ENCODE data around the gene DYNLT1. TPM values are rescaled to one million over a fixed set of nuclear protein-coding genes. Genes with fewer than 3 reads are reported as not detected.

Gene DYNLT1
- total RNA-seq, 1 experiment from 2014 or later: 96.6 TPM

DNA sequence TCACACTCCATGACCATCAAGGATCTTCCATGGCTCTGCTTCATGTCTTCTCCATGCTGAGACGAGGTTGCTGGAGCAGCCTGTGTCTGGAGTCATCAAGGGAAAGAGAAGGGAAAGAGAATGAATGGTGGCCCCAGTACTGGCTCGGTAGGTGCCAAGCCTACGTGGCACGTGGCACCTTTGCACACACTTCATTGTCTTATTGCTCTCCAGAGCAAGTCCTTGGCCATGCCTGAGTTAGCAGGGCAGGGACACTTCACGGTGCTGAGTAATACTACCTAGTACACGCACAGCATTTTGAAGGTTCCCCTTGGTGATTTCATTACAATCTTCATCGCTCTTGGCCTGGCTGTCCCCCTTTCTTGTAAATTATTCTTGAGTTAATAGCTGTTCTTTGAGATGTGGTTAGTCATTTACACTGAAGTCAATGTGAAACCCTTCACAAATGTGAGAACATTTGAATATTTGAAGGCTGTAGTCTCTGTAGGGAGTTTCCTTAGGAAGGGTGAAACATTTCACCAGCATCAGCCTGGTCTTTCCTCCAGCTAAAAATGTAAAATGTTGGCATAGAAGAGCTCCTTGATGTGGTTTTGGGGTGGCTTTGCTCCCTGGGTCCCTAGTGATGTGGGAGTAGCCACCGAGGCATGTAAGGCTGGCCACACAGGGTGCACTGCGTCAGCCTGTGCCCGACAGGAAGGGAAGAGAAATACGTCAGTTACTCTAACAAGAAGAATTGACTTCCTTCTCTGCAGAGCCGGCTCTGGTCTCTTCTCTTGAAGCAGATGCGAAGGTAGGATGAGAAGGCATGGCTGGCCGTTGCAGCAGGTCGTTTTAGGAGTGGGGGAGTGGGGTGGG is 5.0 kb upstream of the DYNLT1 start, which contains the start of gene SYTL3:
TSS of gene SYTL3 (plus strand) at position 766 of the 855 bp plus-strand sequence. CDS start 13,215 bp downstream, outside the sequence.
- H3K4me3 ChIP-seq (ENCODE audit: low read depth, low read length): no peak within 1 kb of the TSS
- Mint-ChIP-seq H3K4me3 (ENCODE audit: unreplicated experiment) (no peak within 1 kb of the TSS), H3K27me3 (ENCODE audit: insufficient read depth, unreplicated experiment) (no peaks in the 10 kb centered on the region), H3K36me3 (ENCODE audit: insufficient read depth, unreplicated experiment) (peaks cover 12% of the 10 kb centered on the region), H3K4me1 (ENCODE audit: low read depth, unreplicated experiment) (peaks cover 17% of the 10 kb centered on the region), H3K27ac (ENCODE audit: unreplicated experiment) (no peak within 1 kb of the TSS), H3K9me3 (ENCODE audit: unreplicated experiment) (no peaks in the 10 kb centered on the region)
- POLR2A ChIA-PET: no interaction called here
- peaks cover 19% of the 10 kb centered on the region for H3K4me1 ChIP-seq
- no peaks in the 10 kb centered on the region for H3K27me3 ChIP-seq (replicated peaks; ENCODE audit: control insufficient read depth, insufficient read depth, low read length)
- no TSS peak for BruUV-seq (replicated peaks)
- no peaks in the 10 kb centered on the region for H3K9me3 ChIP-seq
- TF ChIP-seq, protein P1, sequence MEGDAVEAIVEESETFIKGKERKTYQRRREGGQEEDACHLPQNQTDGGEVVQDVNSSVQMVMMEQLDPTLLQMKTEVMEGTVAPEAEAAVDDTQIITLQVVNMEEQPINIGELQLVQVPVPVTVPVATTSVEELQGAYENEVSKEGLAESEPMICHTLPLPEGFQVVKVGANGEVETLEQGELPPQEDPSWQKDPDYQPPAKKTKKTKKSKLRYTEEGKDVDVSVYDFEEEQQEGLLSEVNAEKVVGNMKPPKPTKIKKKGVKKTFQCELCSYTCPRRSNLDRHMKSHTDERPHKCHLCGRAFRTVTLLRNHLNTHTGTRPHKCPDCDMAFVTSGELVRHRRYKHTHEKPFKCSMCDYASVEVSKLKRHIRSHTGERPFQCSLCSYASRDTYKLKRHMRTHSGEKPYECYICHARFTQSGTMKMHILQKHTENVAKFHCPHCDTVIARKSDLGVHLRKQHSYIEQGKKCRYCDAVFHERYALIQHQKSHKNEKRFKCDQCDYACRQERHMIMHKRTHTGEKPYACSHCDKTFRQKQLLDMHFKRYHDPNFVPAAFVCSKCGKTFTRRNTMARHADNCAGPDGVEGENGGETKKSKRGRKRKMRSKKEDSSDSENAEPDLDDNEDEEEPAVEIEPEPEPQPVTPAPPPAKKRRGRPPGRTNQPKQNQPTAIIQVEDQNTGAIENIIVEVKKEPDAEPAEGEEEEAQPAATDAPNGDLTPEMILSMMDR (IDR thresholded peaks at IDR 0.05; ENCODE audit: insufficient read depth in 1 of 2, low read depth in 1 of 2, low read length in 1 of 2, severe bottlenecking in 1 of 2, unreplicated experiment in 1 of 2): no peak
- intact Hi-C loops (cut with micrococcal nuclease; ENCODE audit: unreplicated experiment): no loop called here
- no peak for DNase-seq
- H3K36me3 ChIP-seq (ENCODE audit: control insufficient read depth, insufficient read depth, low read length): no peaks in the 10 kb centered on the region
- CTCF ChIA-PET: no interaction called here

DNA sequence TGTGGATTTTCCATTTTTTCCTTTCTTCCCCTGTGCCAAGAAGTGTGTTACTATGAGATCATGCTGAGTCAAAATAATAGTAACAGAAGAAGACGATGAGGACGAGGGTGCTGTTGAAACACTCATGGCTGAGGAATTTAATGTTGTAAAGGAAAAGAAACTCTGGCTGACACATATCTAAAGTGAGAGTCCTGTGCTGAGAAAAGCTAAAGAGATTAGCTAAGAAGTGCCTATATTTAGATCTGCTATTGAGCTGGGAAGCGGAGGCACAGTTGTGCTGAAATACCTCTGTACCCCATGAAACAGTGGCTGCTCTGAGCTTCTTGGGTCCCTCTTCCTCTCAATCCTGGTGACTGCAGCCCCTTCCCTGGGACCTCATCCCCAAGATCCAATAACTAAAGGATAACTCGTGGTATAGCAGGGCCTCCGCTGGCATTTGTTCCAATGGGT is 4.2 kb upstream of the DYNLT1 start:
- H3K9me3 Mint-ChIP-seq (ENCODE audit: unreplicated experiment): no peaks in the 10 kb centered on the region
- H3K36me3 ChIP-seq (ENCODE audit: control insufficient read depth, insufficient read depth, low read length): no peaks in the 10 kb centered on the region
- intact Hi-C loops (cut with micrococcal nuclease; ENCODE audit: unreplicated experiment): no loop called here
- H3K27me3 ChIP-seq (replicated peaks; ENCODE audit: control insufficient read depth, insufficient read depth, low read length): no peaks in the 10 kb centered on the region
- no peaks in the 10 kb centered on the region for H3K9me3 ChIP-seq
- BruUV-seq (replicated peaks): no TSS peak
- no peaks in the 10 kb centered on the region for H3K27me3 Mint-ChIP-seq (ENCODE audit: insufficient read depth, unreplicated experiment)
- no peak overlapping the region for H3K4me3 ChIP-seq (ENCODE audit: low read depth, low read length)
- H3K4me1 ChIP-seq: peaks cover 19% of the 10 kb centered on the region
- H3K4me3 Mint-ChIP-seq (ENCODE audit: unreplicated experiment): no peak overlapping the region
- DNase-seq: no peak
- no peak overlapping the region for H3K27ac Mint-ChIP-seq (ENCODE audit: unreplicated experiment)
- TF ChIP-seq, protein P1 (IDR thresholded peaks at IDR 0.05; ENCODE audit: insufficient read depth in 1 of 2, low read depth in 1 of 2, low read length in 1 of 2, severe bottlenecking in 1 of 2, unreplicated experiment in 1 of 2): no peak
- peaks cover 17% of the 10 kb centered on the region for H3K4me1 Mint-ChIP-seq (ENCODE audit: low read depth, unreplicated experiment)
- CTCF ChIA-PET: no interaction called here
- POLR2A ChIA-PET: no interaction called here
- peaks cover 19% of the 10 kb centered on the region for H3K36me3 Mint-ChIP-seq (ENCODE audit: insufficient read depth, unreplicated experiment)

DNA sequence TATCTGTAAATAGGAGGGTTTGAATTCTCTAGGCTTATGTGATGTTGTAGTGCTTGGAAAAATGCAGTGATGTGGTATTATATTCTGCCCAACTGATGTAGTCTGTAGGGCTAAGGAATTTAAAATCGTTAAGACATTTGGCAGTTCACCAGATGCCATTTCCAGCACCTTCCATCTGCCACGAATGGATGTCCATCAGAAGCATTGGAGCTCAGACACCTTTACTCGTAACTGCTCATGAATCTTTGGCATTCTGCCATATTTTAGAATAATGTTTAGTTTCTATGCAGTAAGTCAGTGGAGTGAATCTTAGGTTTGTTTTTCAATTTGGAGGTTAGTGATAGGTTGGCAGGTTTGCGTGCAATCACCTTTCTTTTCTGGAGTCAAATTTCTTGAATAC is 3.0 kb upstream of the DYNLT1 start:
- intact Hi-C loops (cut with micrococcal nuclease; ENCODE audit: unreplicated experiment): no loop called here

More for the DNA sequence above, 3.0 kb upstream of the DYNLT1 start:
- CTCF ChIA-PET: interaction anchor here (0.6 to 3.6 kb wide), 2 partner anchors 42 to 44 kb away, joined by 5 to 20 read pairs; no protein-coding TSS in a partner anchor
- Mint-ChIP-seq H3K27me3 (ENCODE audit: insufficient read depth, unreplicated experiment) (no peaks in the 10 kb centered on the region), H3K36me3 (ENCODE audit: insufficient read depth, unreplicated experiment) (peaks cover 22% of the 10 kb centered on the region), H3K27ac (ENCODE audit: unreplicated experiment) (no peak overlapping the region), H3K4me1 (ENCODE audit: low read depth, unreplicated experiment) (peaks cover 17% of the 10 kb centered on the region), H3K4me3 (ENCODE audit: unreplicated experiment) (no peak overlapping the region), H3K9me3 (ENCODE audit: unreplicated experiment) (no peaks in the 10 kb centered on the region)
- POLR2A ChIA-PET: no interaction called here
- H3K4me1 ChIP-seq: peaks cover 19% of the 10 kb centered on the region
- no peak overlapping the region for H3K4me3 ChIP-seq (ENCODE audit: low read depth, low read length)
- no peaks in the 10 kb centered on the region for H3K9me3 ChIP-seq
- no TSS peak for BruUV-seq (replicated peaks)
- TF ChIP-seq, protein P1 (IDR thresholded peaks at IDR 0.05; ENCODE audit: insufficient read depth in 1 of 2, low read depth in 1 of 2, low read length in 1 of 2, severe bottlenecking in 1 of 2, unreplicated experiment in 1 of 2): no peak
- no peaks in the 10 kb centered on the region for H3K27me3 ChIP-seq (replicated peaks; ENCODE audit: control insufficient read depth, insufficient read depth, low read length)
- no peak for DNase-seq
- H3K36me3 ChIP-seq (ENCODE audit: control insufficient read depth, insufficient read depth, low read length): no peaks in the 10 kb centered on the region
